GM18498 (cell line): ENCODE measurements around the gene ATL1.

Source experiments
- ATAC-seq: cut with Tn5 transposase; IDR thresholded peaks from one replicate; pipeline ENCODE4 v1.9.1; 2021; ENCODE audit warnings: mild to moderate bottlenecking, moderate library complexity; ENCODE audit not compliant: unreplicated experiment

Gene ATL1

DNA sequence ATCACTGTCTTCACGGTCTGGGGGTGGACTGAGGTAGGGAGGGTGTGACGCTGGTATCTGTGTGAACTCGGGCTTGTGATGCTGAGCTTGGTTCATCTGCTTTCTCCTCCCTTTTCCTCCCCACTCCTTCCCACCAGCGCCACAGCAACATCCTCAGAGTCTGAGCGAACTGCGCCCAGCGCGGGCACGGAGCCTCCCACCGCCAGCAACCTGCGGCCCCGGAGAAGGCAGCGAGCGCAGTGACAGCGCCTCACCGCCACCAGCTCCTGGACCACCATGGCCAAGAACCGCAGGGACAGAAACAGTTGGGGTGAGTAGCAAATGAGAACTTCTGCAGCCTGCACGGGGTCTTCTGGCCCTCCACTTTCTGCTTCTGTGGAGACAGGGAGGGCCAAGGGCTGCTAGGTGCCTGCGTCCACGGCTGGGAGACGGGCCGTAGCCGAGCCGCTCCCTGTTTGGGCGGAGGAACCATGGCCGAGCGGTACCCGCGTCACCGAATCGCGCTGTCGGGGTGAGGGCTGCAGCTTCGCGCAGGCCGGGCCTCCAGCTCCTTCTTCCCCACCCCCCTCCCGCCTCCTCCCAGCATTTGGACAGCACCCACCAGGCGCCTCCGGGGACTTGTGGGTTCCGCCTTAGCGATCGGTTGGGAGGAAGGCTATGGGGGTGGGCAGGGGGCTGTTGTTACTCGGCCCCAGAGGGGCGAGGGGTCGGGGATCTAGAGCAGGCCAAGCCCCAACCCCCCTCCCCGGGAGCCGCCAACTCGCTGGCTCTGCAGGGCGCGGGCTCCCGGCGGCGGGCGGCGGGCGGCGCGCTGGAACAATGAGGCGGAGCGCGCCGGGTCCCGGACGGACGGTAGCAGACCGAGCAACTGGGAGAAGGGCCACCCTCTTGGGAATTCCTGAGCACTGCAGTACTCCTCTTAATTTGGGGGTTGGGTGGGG lies at the start of gene ATL1:
ATL1 (plus strand) TSS at position 156 of the 941 bp plus-strand sequence; CDS start at position 277, 121 bp downstream.
- ATAC-seq: peak; percentile 65

GRCh38 chr14:50510157-50510556 lies 49.8 kb upstream of the ATL1 start:
- ATAC-seq: no peak

DNA sequence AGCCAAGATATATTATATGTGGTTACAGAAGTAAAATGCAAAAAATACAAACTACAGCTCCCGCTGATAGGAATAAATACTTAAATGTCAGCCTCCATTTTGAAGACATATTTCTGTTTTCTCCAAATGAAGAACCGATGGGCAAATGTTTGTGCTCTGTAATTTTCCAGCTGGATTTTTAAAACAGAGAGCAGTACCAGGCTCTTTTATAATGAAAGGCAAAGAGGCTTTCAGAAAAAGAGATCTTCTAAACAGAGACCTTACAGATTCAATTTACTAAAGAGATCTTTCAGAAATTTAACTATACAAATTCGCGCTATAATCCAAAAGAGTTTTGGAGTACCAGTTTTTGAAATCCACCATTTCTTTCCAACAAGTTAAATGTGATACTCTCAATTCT lies 47.5 kb upstream of the ATL1 start:
- ATAC-seq: no peak

DNA sequence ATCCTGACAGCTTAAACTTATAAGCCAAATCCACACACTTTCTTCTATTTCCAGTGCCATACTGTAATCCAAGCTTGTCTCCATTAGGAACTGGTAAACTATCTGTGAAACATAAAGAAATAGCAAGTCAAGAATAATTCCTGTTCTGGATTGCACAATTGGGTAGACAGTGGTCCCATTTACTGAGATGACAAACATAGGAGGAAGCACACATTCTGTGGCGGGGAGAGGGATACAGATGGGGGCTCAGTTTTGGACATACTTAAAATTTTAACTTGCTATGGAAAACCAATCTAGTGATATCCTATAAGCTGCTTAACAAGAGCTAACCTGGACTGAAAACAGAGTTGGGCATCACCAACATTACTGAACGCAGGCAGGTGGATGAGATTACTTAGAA lies 43.9 kb upstream of the ATL1 start:
- no peak for ATAC-seq

DNA sequence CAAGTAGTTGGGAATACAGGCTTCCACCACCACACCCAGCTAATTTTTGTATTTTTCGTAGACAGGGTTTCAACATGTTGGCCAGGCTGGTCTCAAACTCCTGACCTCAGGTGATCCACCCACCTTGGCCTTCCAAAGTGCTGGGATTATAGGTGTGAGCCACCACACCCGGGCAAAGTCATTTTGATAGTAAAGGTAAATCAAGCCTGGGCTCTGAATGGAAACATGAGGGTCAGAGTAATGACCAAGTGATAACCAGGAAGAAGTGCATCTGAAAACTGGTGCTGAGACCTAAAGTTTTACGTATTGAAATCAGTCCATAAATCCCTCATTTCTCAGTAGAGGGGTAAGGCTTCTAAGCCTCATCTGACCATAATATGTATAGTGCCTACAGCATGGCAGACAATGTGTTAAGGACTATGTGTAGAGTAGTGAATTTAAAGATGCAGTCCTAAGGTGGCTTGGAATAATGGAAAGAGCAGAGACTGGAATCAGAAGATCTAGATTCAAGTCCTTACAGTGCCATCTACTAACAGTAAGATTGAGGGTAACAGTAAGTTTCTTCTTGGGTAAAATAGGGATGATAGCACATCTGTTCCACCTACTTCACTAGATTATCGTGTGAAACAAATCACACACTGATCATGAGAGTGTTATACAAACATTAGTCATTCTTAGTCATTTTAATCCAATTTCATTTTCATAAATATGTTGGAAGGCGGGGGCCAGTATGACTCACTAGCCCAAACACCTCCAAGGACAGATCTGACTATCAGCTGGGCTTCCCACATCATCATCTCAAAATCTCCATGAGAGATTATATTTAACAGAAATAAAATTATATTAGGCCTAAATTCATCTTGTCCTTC lies 38.8 kb upstream of the ATL1 start:
- peak; percentile 64 for ATAC-seq

- ATAC-seq: peak; percentile 66
These were observed 38.0 kb upstream of the ATL1 start for GRCh38 chr14:50521912-50522341.

DNA sequence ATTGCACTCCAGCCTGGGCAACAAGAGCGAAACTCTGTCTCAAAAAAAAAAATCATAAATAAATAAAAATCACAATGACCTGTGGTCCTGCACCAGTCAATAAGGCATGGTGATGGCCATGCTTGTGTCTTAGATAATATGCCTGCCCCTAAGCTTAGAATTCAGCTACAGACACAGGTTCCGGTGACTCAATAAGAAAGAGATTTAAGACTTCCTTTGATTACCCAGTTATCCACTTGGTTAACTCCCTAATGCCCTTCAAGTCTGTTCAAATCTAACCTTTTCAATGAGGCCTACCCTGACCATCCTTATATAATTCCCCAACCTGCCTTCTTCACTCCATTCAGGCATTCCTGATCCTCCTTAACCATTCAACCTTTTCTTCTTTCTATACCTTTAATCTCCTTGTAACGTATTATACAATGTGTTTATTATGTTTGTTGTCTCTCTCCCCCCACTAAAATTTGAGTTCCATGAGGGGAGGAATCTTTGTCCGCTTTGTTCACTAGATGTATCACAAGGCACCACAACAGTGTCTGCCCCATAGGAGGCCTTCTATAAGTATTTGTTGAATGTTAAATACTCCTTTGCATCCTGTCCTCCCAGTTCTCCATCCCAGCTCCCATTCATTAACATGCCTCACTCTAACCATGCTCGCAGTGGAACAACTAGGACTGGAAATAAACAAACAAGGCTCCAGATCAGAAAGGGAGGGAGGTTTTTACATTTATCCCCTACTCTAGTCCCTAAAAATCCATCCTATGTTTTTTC lies 36.5 kb upstream of the ATL1 start:
- ATAC-seq: no peak

GRCh38 chr14:50524060-50524459 lies 35.9 kb upstream of the ATL1 start:
- peak; percentile 50 for ATAC-seq

GRCh38 chr14:50524731-50525515 lies 35.0 kb upstream of the ATL1 start:
- no peak for ATAC-seq

DNA sequence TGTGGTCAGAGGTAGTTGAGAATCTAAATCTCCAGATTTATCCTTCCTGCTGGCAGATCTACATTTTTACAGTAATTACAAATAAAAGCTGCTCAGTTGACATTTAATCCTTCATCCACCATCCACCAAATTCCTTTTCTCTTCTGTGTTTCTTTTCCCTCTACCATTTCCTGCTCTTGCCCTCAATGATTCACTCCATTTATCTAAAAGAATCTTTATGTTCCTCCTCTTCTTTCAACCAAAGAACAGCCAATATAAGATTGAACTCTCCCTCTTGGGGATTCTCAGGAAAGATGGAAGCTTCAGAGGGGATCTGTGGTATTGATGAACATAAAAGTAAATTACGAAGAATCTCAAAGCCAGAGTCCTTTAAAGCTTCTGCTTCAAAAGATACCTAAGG lies 31.9 kb upstream of the ATL1 start:
- ATAC-seq: no peak

GRCh38 chr14:50529288-50530179 lies 30.4 kb upstream of the ATL1 start:
- ATAC-seq: no peak

DNA sequence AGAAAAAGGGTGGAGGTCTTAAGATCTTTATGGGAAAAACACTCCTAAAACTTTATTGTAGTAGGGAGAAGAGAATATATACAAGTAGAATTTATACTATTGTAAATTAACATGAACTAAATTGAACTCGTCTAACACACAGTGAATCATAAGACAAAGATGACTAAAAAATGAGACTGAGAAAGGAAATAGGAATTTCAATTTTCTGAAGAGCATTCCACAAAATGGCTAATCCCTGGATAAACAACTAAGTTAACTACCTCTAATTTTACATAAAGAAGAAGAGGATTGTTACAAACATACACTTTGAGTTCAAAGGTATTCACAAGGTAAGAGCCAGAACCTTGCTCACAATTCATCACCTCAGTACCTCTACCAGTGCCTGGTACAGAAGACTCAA lies 29.6 kb upstream of the ATL1 start:
- ATAC-seq: no peak

DNA sequence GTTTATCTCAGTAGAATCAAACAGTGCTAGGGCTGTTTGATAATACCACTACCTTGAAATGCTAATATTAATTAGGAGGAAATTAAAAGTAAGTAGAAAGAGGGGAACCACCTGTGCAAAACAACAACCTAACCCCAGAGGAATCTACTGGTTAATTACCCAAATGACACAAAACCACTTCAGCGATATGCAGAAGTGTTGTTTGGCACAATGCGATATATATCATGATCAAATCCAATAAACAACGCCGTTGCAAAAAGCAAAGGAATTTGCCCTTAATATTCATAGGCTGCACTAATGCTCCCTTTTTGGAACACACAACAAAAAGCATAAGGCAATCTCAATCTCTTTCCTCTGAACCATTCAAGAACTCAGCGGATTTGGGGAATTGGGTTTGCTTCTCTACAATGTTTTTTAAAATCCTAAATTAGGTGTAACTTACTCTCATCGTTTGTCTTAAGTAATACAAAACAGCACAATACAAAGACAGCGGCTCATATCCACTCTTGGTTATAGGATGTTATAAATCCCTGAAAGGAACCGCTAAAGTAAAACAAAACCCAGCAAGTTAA lies 29.1 kb upstream of the ATL1 start:
- ATAC-seq: no peak

DNA sequence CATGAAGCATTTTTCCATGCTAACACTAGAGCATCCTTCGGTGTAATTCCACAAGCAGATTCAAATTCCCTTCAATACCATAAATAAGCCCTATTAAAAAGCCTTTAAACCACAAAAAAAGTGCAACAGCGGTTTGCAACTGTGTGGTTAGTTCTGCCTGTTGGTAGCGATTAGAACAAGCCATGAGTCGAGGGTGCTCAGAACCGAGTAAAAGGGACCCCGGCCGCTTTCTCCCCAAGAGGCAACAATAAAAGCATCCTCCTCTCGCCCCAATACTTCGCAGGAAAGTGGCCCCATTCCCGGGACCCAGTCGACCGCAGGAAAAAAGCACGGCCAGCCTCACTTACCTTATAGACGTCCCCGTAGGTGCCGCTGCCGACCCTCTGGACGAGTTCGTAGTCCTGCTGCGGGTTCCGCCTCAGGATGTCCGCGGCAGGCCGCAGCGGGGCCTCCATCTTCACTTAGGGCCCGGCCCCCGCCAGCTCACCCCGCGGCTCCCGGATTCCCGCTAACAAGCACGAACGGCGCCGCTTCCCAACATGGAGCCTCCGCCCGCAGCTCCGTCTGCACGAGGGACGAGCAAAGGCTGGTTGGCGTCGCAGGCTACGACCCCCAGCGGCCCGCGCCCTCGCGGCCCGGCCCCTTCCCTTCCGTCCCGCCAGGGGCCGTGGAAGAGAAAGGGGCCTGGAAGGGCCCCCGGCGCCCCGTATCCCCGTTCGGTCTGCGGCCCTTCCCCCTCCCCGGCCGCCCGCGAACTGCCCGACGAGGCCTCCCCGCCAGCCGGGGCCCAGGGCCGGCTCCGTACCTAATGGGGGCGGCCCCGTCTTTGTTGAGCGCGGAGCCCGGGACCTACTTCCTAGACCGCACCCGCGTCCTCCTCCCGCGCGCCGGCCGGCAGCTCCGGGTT lies 28.1 kb upstream of the ATL1 start:
- peak; percentile 55 for ATAC-seq

DNA sequence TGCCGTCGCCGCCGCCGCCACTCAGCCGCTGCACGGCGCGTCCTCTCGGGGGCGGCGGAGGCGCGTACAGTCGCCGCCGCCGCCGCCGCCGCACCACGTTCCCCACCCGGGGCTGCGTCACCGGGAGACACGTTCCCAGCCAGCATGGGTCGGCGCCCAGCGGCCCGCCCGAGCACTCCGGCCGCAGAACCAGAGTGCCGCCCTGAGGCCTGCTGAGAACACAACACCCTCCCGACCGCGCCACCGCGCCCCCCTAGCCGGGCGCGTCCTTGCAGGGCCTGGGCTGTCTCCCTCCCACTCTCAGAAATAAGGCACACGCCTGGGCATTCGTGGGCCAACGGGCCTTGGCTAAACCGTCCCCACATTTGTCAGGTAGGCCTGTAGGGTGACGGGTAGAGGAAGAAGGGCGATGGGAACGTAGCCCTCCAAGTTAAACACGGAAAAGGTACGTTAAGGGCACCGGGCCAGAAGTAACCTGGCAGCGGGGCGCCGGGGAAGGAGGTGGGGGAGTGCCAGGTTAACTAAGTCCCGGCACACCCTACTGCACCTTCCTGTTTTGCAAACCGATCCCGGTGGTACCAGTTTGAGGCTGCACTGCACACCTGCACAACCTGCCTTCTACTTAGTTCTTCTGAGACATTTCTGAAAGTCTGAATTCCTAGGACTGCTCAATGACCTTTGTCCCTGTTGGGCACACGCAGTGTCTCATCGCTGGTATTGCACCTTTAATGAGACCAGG lies 27.3 kb upstream of the ATL1 start, which contains the start of gene MAP4K5:
MAP4K5 (minus strand) TSS at position 68 of the 739 bp plus-strand sequence. CDS start 520 bp downstream, outside the sequence.
- peak; percentile 97 for ATAC-seq

DNA sequence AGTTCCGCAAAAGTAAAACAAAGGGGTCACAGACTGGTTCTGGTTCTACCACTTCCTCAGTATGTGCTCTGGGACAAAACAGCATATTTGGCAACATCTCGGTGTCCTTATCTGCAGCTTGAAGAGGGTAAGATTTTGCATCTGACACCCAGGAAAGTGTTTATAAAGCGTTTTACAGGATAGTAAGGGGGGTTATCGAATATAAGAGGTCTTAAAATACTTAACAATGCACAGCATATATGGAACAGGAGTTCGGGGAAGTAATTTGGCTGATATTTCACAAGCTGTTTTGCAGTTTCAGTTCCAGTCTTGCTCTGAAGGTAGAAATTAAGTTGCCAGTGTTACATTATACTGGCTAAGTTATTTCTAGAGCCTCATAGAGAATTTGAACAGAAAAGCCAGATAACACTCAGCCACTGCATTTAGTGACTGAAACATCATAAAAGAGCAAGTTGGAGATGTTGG lies 26.7 kb upstream of the ATL1 start:
- ATAC-seq: peak; percentile 15

- no peak for ATAC-seq
These were observed 26.1 kb upstream of the ATL1 start for GRCh38 chr14:50533806-50534205.
